Parathyroid adenoma (tissue), 2 donors: ENCODE data around the gene CGRRF1.
A peak's percentile ranks its signal among the peaks of the same experiment; 100 is the strongest.

ENCODE experiments used
- H2AFZ ChIP-seq: fragments of 300-600 bp; sonication (generic); one replicate; pipeline ENCODE4 v1.7.0; 2017; ENCODE audit warnings: antibody characterized with exemption, mild to moderate bottlenecking
- H3K27ac ChIP-seq: fragments of 300-600 bp; sonication (generic); one replicate; pipeline ENCODE4 v1.7.0; 2017
- H3K27me3 ChIP-seq: fragments of 300-600 bp; sonication (generic); one replicate; pipeline ENCODE4 v1.7.0; 2017; ENCODE audit warnings: low read length; ENCODE audit not compliant: control insufficient read depth, insufficient read depth
- H3K36me3 ChIP-seq: fragments of 300-600 bp; sonication (generic); one replicate; pipeline ENCODE4 v1.7.0; 2017; ENCODE audit warnings: low read length; ENCODE audit not compliant: control insufficient read depth, insufficient read depth
- H3K4me1 ChIP-seq: fragments of 300-600 bp; sonication (generic); one replicate; pipeline ENCODE4 v1.7.0; 2017; ENCODE audit warnings: control low read depth
- H3K4me2 ChIP-seq: fragments of 300-600 bp; sonication (generic); one replicate; pipeline ENCODE4 v1.7.0; 2017; ENCODE audit warnings: low read length
- H3K4me3 ChIP-seq: fragments of 300-600 bp; sonication (generic); one replicate; pipeline ENCODE4 v1.7.0; 2017; ENCODE audit warnings: low read depth, low read length
- H3K79me2 ChIP-seq: fragments of 300-600 bp; sonication (generic); one replicate; pipeline ENCODE4 v1.7.0; 2017; ENCODE audit warnings: control low read depth
- H3K9ac ChIP-seq: fragments of 300-600 bp; sonication (generic); one replicate; pipeline ENCODE4 v1.7.0; 2017; ENCODE audit warnings: mild to moderate bottlenecking
- H3K9me3 ChIP-seq: fragments of 300-600 bp; sonication (generic); one replicate; pipeline ENCODE4 v1.7.0; 2017; ENCODE audit warnings: low read length; ENCODE audit not compliant: control insufficient read depth
- CTCF ChIP-seq: fragments of 300-600 bp; sonication (generic); IDR thresholded peaks from one replicate; pipeline ENCODE4 v1.7.0; 2017; ENCODE audit warnings: antibody characterized with exemption, mild to moderate bottlenecking
- donor health status: primary hyperparathyroidism.

The CGRRF1 gene

GRCh38 chr14:54488646-54489317 lies 20.9 kb upstream of the CGRRF1 start, which contains the start of gene GMFB:
TSS of gene GMFB (minus strand) at chr14:54488980. CDS start at chr14:54488927, 53 bp downstream.
- peak within 1 kb of the TSS; percentile 62 for H3K9ac ChIP-seq
- peak within 1 kb of the TSS; percentile 84 for H3K27ac ChIP-seq
- peak within 1 kb of the TSS; percentile 86 for H3K4me2 ChIP-seq
- H2AFZ ChIP-seq: peak within 1 kb of the TSS; percentile 91
- H3K36me3 ChIP-seq: no peaks in the 10 kb centered on the region
- peak within 1 kb of the TSS; percentile 84 for H3K4me3 ChIP-seq
- peaks cover 22% of the 10 kb centered on the region for H3K79me2 ChIP-seq
- peak; percentile 18 for TF ChIP-seq CTCF
- peaks cover 9% of the 10 kb centered on the region for H3K4me1 ChIP-seq
- H3K27me3 ChIP-seq: no peaks in the 10 kb centered on the region
- no peaks in the 10 kb centered on the region for H3K9me3 ChIP-seq

GRCh38 chr14:54489318-54489683 lies 20.4 kb upstream of the CGRRF1 start:
- peak overlapping the region; percentile 76 for H3K4me2 ChIP-seq
- peak overlapping the region; percentile 57 for H3K27ac ChIP-seq
- H2AFZ ChIP-seq: peak overlapping the region; percentile 77
- H3K27me3 ChIP-seq: no peaks in the 10 kb centered on the region
- peaks cover 22% of the 10 kb centered on the region for H3K79me2 ChIP-seq
- H3K9me3 ChIP-seq: no peaks in the 10 kb centered on the region
- no peaks in the 10 kb centered on the region for H3K36me3 ChIP-seq
- no peak for TF ChIP-seq CTCF
- H3K4me3 ChIP-seq: peak overlapping the region; percentile 84
- H3K9ac ChIP-seq: no peak overlapping the region
- peaks cover 9% of the 10 kb centered on the region for H3K4me1 ChIP-seq

- Histone ChIP-seq H2AFZ (peak overlapping the region; percentile 77), H3K9ac (no peak overlapping the region), H3K79me2 (peaks cover 22% of the 10 kb centered on the region), H3K4me1 (peaks cover 9% of the 10 kb centered on the region), H3K27me3 (no peaks in the 10 kb centered on the region), H3K27ac (no peak overlapping the region), H3K4me2 (peak overlapping the region; percentile 76), H3K9me3 (no peaks in the 10 kb centered on the region), H3K4me3 (peak overlapping the region; percentile 84), H3K36me3 (no peaks in the 10 kb centered on the region)
- no peak for TF ChIP-seq CTCF
Measured at GRCh38 chr14:54489731-54490444, 19.8 kb upstream of the CGRRF1 start.

- Histone ChIP-seq H3K4me2 (no peak overlapping the region), H3K27ac (no peak overlapping the region), H3K4me3 (no peak overlapping the region), H3K27me3 (no peaks in the 10 kb centered on the region), H3K9ac (no peak overlapping the region), H3K4me1 (peaks cover 9% of the 10 kb centered on the region), H3K9me3 (no peaks in the 10 kb centered on the region), H3K36me3 (no peaks in the 10 kb centered on the region), H3K79me2 (peaks cover 22% of the 10 kb centered on the region), H2AFZ (peak overlapping the region; percentile 55)
- no peak for TF ChIP-seq CTCF
Measured at GRCh38 chr14:54490445-54491175, 19.1 kb upstream of the CGRRF1 start.
